ENCODE data around the gene ITLN2. TPM values are rescaled to one million over a fixed set of nuclear protein-coding genes. Genes with fewer than 3 reads are reported as not detected.
"Not testable (repeated sequence)": the region's sequence is repeated elsewhere in the genome, so short reads cannot be mapped to it uniquely, and the experiment has no call there.

ITLN2 gene
- not detected in 2 replicates for total RNA-seq (2014; rRNA removed; shearing (Covaris generic))

GRCh38 chr1:160954158-160955104, at the start of gene ITLN2:
ITLN2 (minus strand) TSS chr1:160954809; CDS start chr1:160954741, 68 bp downstream.
- peak; percentile 57 for DNase-seq (ENCODE audit: low read depth)

GRCh38 chr1:161001525-161001924, 46.9 kb upstream of the ITLN2 start:
- no peak for DNase-seq (ENCODE audit: low read depth)

DNA sequence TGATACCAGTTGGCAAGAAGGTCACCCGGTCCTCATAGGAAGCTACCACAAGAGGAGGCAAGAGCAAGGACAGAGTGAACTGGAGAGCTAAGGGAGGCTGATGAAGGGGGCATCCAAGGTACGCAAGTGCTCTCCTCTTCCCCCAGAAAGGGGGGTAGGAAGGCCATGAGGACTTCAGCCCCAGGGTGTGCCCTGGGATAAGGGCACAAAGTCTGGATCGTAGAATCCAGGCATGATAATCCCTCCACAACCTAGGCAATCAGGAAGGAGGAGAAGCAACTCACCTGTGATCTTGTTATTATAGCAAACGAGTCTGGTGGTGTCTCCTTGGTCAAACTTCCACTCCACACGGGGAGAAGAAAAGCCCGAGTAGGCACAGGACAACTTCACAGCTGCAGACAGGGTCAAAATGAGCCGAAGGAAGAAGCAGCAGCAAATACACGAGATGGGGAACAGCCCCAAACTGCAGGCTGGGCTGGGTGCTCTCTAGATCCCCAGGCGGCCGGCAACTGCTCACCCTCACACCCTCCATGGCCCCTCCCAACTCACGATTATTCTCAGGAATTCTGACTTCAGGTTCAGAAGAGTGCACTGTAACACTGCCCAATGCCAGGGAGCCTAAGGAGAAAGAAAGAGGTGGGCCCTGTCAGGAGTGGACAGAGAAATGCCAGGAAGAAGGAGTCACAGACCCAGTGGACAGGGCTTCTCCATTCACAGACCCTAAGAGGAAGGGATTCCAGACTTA, 46.3 kb upstream of the ITLN2 start:
- no peak for DNase-seq (ENCODE audit: low read depth)

DNA sequence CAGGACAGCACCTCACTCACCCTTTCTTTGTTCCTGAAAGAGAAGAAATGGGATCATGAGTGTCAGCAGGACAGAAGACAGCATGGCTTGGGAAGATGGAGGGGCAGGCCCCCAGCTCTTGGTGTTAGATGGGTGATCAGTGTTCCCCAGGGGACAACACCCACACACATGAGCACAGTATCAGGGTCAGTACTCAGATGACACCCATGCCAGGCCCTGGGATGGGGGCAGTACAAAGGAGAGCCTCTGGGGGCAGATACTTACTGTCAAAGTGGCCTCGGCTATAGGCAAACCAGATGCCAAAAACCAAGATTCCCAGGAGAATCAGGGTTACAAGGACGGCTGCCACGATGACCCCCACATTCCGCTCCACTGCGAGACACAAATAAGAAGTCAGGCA, 44.8 kb upstream of the ITLN2 start:
- DNase-seq (ENCODE audit: low read depth): no peak

- peak; percentile 62 for DNase-seq (ENCODE audit: low read depth)
These were observed 42.9 kb upstream of the ITLN2 start for GRCh38 chr1:160997323-160998038.

GRCh38 chr1:160996178-160996577, 41.6 kb upstream of the ITLN2 start:
- DNase-seq (ENCODE audit: low read depth): peak; percentile 81

DNA sequence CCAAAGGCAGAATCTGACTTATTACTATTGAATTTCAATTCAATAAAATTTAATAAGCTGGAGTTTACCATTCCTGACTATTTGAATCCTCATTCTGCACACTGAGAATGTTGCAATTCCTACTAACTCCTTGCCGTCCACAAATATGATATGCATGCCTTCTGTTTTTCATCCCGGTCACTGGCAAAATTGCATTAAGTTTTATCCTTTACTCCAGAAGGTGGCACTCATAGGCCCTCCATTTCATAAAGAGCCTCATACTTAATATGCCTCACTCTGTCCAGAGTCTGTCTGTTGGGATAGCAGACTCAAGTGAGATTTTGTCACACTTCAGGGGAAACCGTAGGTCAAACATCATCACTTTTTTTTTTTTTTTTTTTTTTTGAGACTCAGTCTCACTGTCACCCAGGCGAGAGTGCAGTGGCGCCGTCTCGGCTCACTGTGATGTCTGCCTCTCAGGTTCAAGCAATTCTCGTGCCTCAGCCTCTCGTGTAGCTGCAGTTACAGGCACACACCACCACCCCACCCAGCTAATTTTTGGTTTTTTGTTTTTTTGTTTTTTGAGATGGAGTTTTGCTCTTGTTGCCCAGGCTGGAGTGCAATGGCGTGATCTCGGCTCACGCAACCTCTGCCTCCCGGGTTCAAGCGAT, 39.1 kb upstream of the ITLN2 start:
- DNase-seq (ENCODE audit: low read depth): peak; percentile 29

DNA sequence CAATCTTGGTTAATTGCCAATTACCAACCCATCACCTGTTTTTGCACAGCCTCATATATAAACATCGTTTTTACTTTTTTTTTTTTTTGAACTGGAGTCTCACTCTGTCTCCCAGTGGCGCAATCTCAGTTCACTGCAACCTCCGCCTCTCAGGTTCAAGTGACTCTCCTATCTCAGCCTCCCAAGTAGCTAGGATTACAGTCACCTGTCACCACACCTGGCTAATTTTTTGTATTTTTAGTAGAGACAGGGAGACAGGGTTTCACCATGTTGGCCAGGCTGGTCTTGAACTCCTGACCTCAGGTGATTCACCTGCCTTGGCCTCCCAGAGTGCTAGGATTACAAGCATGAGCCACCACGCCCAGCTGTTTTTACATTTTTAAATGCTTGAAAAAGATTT, 37.4 kb upstream of the ITLN2 start:
- not testable (repeated sequence) for DNase-seq (ENCODE audit: low read depth)

DNA sequence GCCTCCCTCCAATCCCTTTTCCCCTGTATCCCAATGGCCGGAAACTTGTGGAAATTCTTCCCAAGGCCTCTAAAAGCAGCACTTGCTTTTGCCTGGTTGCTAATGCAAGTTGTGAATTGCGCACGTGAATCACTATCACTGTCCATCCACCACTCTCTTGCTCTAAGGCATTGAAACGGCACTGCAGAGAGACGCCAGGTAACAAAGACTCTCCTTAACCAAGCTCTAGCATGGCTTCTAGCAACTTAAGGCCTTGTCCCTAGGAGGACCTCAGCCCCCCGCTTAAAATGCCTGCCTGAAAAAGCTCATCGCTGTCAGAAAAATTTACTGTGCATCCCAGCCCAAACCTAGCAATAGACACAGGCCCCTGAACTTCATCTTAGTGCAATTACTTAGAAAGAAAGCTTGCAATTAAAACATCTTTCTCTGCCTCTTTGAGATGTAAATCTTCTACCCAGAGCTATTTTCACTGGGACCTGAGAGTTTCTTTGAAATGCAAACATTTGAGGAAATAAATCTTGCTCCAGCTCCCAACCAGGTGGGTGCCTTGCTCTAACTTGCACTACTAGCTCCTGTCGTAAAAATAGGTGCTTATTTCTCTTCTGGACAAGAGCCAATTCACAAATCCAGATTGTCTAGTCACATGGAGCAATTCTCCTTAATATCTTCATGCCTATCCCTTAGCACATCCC, 32.9 kb upstream of the ITLN2 start:
- DNase-seq (ENCODE audit: low read depth): no peak

DNA sequence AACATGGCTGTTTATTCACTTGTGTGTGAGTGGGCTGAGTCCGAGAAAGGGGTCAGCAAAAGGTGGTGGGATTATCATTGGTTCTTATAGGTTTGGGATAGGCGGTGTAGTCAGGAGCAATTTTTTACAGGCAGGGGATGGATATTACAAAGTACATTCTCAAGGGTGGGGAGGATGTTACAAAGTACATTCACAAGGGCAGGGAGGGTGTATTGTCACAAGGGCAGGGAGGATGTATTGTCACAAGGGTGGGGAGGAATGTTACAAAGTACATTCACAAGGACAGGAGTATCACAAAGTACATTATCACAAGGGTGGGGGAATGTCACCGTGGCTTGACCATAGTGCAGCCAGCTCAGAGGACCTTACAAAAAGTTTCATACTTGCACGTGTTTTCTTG, 31.1 kb upstream of the ITLN2 start:
- no peak for DNase-seq (ENCODE audit: low read depth)

GRCh38 chr1:160981584-160982411, 27.2 kb upstream of the ITLN2 start:
- DNase-seq (ENCODE audit: low read depth): no peak

GRCh38 chr1:160979286-160979685, 24.7 kb upstream of the ITLN2 start:
- DNase-seq (ENCODE audit: low read depth): no peak

GRCh38 chr1:160978510-160978927, 23.9 kb upstream of the ITLN2 start:
- peak; percentile 35 for DNase-seq (ENCODE audit: low read depth)

GRCh38 chr1:160975026-160975425, 20.4 kb upstream of the ITLN2 start:
- DNase-seq (ENCODE audit: low read depth): no peak

DNA sequence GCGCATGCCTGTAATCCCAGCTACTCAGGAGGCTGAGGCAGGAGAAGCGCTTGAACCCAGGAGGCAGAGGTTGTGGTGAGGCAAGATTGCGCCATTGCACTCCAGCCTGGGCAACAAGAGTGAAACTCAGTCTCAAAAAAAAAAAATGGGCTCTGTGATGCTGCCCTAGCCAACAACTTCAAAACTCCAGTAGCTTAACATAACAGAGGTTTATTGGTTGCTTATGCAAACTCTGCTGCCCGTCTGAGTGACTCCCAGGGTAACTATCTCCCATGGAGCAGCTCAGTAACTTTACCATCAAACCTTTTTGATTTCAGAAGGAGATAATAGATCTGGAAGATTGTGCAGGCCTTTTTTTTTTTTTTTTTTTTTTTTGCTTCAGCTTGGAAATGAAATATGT, 18.9 kb upstream of the ITLN2 start:
- DNase-seq (ENCODE audit: low read depth): no peak

- DNase-seq (ENCODE audit: low read depth): no peak
These were observed 18.3 kb upstream of the ITLN2 start for GRCh38 chr1:160972939-160973338.

DNA sequence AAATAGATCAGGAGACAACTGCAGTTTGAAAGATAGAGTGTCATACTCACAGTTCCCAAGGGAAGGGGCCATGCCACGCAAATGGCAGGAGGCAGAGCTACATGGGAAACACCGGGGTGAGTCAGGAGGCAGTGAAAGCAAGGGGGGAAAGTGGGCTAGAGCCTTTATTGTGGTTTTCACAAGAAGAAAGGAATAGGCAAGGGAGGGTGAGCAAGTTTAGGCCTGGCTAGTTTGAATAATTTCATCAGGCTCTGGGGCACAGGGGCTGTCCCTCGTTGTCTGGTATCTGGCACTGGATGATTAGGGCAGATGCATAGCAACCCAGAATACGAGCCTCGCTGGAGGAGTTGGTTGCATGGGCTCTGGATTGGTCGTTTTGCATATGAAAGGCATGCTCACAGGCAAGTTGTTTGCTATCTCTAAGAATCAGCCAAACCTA, 17.0 kb upstream of the ITLN2 start:
- peak; percentile 73 for DNase-seq (ENCODE audit: low read depth)

GRCh38 chr1:160963521-160963920, 8.9 kb upstream of the ITLN2 start:
- DNase-seq (ENCODE audit: low read depth): no peak

DNA sequence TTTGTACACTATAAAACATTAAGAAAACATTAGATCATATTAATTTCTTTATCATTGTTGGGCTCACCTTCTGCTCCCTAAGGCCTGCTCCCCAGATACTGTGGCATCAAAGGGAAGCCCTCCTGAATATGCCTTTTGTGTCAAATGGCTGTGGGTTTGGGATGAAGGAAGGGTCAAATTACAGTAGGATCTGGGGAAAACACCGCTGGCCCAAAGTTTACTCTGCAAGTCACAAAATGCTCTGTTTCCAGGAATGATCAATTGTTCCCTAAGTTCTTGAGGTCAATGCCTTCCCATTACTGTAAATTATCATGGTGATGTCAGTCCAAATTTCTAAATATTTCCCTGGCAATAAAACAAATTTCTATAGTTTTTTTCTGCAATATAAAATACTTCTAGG, 6.8 kb upstream of the ITLN2 start:
- DNase-seq (ENCODE audit: low read depth): no peak

- no peak for DNase-seq (ENCODE audit: low read depth)
These were observed 2.4 kb upstream of the ITLN2 start for GRCh38 chr1:160956966-160957365.

Measured in Daoy (cell line).